PFSK-1 (cell line): ENCODE data around the gene ASIC5.

Experiments used
- FOXP2 ChIP-seq: optimal IDR thresholded peaks from 2 replicates; pipeline ENCODE3; 2011; ENCODE audit warnings: borderline replicate concordance, control low read depth, inconsistent platforms; ENCODE audit not compliant: insufficient read depth; ENCODE audit errors: extremely low read length, extremely low read depth
- POLR2AphosphoS5 ChIP-seq: IDR thresholded peaks from 2 replicates; pipeline ENCODE4 v1.6.1; 2012; ENCODE audit warnings: low read depth, mild to moderate bottlenecking, control low read depth, low read length, moderate library complexity
- REST ChIP-seq, 2 experiments: IDR thresholded peaks; 2 replicates each; pipeline versions ENCODE4 v1.6.1 to v1.8.0; 2011 to 2012; ENCODE audit warnings: low read depth in 2 of 2, low read length in 2 of 2, control low read depth in 1 of 2, inconsistent platforms in 1 of 2, mild to moderate bottlenecking in 1 of 2, moderate library complexity in 1 of 2; ENCODE audit not compliant: insufficient read depth in 1 of 2
- SIN3A ChIP-seq: IDR thresholded peaks from 2 replicates; pipeline ENCODE4 v1.6.1; 2012; ENCODE audit warnings: mild to moderate bottlenecking, low read length, moderate library complexity, borderline replicate concordance; ENCODE audit not compliant: insufficient read depth
- TAF1 ChIP-seq: IDR thresholded peaks from 2 replicates; pipeline ENCODE4 v1.6.1; 2012; ENCODE audit warnings: low read length, control low read depth, borderline replicate concordance; ENCODE audit not compliant: insufficient read depth

Gene ASIC5

GRCh38 chr4:155784637-155785036 lies 81.4 kb downstream of the ASIC5 start:
- TF ChIP-seq FOXP2, result no peak
- no peak for TF ChIP-seq POLR2AphosphoS5
- TF ChIP-seq SIN3A, result no peak

- no peak for TF ChIP-seq POLR2AphosphoS5
- no peak for TF ChIP-seq REST (IDR thresholded peaks at IDR 0.05; ENCODE audit: insufficient read depth in 1 of 2, low read depth in 2 of 2, low read length in 2 of 2)
- no peak for TF ChIP-seq TAF1
- no peak for TF ChIP-seq SIN3A
- TF ChIP-seq FOXP2, result no peak
These were observed 84.7 kb downstream of the ASIC5 start for GRCh38 chr4:155781249-155781831.

- no peak for TF ChIP-seq SIN3A
- no peak for TF ChIP-seq POLR2AphosphoS5
- TF ChIP-seq FOXP2, result no peak
- TF ChIP-seq REST (IDR thresholded peaks at IDR 0.05; ENCODE audit: insufficient read depth in 1 of 2, low read depth in 2 of 2, low read length in 2 of 2), result no peak
- no peak for TF ChIP-seq TAF1
These were observed 85.3 kb downstream of the ASIC5 start for GRCh38 chr4:155780775-155781174.
